Measurements from ENCODE around the gene SPC24. TPM values are rescaled to one million over a fixed set of nuclear protein-coding genes. Genes with fewer than 3 reads are reported as not detected.

SPC24 gene
- total and polyA plus RNA-seq, 2 of the 4 experiments (the other 2 are of a cell fraction): 12.2 to 97.5 TPM

DNA sequence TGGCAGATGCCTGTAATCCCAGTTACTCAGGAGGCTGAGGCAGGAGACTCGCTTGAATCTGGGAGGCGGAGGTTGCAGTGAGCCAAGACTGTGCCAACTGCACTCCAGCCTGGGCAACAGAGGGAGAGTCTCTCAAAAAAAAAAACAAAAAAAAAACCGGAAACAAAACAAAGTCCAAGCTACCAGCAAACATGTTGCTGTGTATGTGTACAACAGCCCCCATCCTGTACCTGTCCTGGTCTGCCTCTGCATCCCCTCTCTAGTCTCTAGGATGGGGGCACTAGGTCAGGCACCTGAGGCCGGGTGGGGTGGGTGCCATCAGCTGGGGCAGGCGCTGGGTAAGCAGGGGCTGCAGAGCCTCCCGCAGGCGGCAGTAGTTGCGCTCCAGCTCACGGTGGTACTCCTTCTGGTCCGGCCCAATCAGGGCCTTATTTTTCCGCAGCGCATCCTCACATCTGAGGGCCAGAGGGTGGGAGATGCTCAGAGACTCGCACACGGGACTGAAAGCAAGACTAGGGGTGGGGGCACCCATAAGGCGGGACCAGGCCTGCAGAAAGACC is 44.5 kb upstream of the SPC24 start:
- Histone ChIP-seq H3K9me3 (ENCODE audit: control insufficient read depth, insufficient read depth, low read length) (no peaks in the 10 kb centered on the region), H3K9ac (ENCODE audit: low read depth, low read length) (no peak overlapping the region), H3K79me1 (ENCODE audit: low read depth in 1 of 2, low read length in 2 of 2) (peaks cover 24 to 43% of the 10 kb centered on the region in 2 experiments), H2BK5ac (ENCODE audit: low read depth, low read length, poor library complexity, severe bottlenecking) (no peak overlapping the region), H2BK20ac (ENCODE audit: low read depth, low read length) (no peak overlapping the region), H4K20me1 (ENCODE audit: insufficient read depth, low read length) (peaks cover 5% of the 10 kb centered on the region; the same call in 1 of the 2 replicates), H3K9me1 (ENCODE audit: insufficient read depth, low read length) (peaks cover 16% of the 10 kb centered on the region), H3K27ac (ENCODE audit: insufficient read depth, low read length) (no peak overlapping the region), H3K56ac (ENCODE audit: extremely low read depth, insufficient read depth, low read length) (no peak overlapping the region), H3K18ac (ENCODE audit: low read depth, low read length) (no peak overlapping the region), H4K91ac (ENCODE audit: insufficient read depth, low read depth, low read length) (no peak overlapping the region), H4K5ac (ENCODE audit: low read depth, low read length) (no peak overlapping the region), H3K4me3 (ENCODE audit: insufficient read depth, low read depth, low read length) (no peak overlapping the region), H3K23ac (ENCODE audit: low read depth, low read length) (no peak overlapping the region), H4K8ac (ENCODE audit: low read depth in 2 of 2, low read length in 2 of 2) (no peak overlapping the region), H3K4me2 (ENCODE audit: low read depth, low read length) (no peak overlapping the region), H2AK5ac (ENCODE audit: low read depth, low read length) (no peak overlapping the region; the same call in 1 of the 2 replicates), H2BK120ac (ENCODE audit: low read depth, low read length) (no peak overlapping the region), H2AK9ac (replicated peaks; ENCODE audit: low read depth, low read length, poor library complexity) (no peak overlapping the region), H3K4me1 (ENCODE audit: control insufficient read depth, insufficient read depth, low read length) (peaks cover 20% of the 10 kb centered on the region), H3K4ac (ENCODE audit: low read depth, low read length) (no peak overlapping the region), H3K14ac (replicated peaks; ENCODE audit: low read depth, low read length) (no peak overlapping the region), H2AFZ (replicated peaks; ENCODE audit: low read length, poor library complexity) (no peak overlapping the region), H2BK15ac (ENCODE audit: low read depth, low read length) (no peak overlapping the region), H3K27me3 (ENCODE audit: control insufficient read depth, insufficient read depth, low read length) (no peaks in the 10 kb centered on the region), H3K36me3 (ENCODE audit: control insufficient read depth, insufficient read depth, low read length) (peaks cover 12% of the 10 kb centered on the region)
- in situ Hi-C loops (cut with MboI; ENCODE audit: low sequenced_read_pairs) (loop anchor here (5.0 to 10.0 kb wide), 3 partner anchors 68 to 263 kb away; no protein-coding TSS in a partner anchor), intact Hi-C loops (cut with micrococcal nuclease) (no loop called here), dilution Hi-C loops (cut with HindIII; ENCODE audit: low sequenced_read_pairs, unreplicated experiment) (no loop called here)
- BruUV-seq (replicated peaks): no TSS peak
- ATAC-seq (ENCODE audit: low read depth) (no peak), DNase-seq (no peak)
- no peak for TF ChIP-seq POLR2A (IDR thresholded peaks at IDR 0.05; ENCODE audit: low read depth, low read length)
- TF ChIP-seq CHD1 (IDR thresholded peaks at IDR 0.05; ENCODE audit: low read depth, low read length): no peak
- TF ChIP-seq SMC3 (IDR thresholded peaks at IDR 0.05; ENCODE audit: low read depth, low read length): no peak
- no peak for TF ChIP-seq CEBPB (IDR thresholded peaks at IDR 0.05; ENCODE audit: low read depth, low read length)
- TF ChIP-seq, protein P1, sequence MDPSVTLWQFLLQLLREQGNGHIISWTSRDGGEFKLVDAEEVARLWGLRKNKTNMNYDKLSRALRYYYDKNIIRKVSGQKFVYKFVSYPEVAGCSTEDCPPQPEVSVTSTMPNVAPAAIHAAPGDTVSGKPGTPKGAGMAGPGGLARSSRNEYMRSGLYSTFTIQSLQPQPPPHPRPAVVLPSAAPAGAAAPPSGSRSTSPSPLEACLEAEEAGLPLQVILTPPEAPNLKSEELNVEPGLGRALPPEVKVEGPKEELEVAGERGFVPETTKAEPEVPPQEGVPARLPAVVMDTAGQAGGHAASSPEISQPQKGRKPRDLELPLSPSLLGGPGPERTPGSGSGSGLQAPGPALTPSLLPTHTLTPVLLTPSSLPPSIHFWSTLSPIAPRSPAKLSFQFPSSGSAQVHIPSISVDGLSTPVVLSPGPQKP (IDR thresholded peaks at IDR 0.05; ENCODE audit: borderline replicate concordance, low read depth, low read length): no peak
- TF ChIP-seq BHLHE40 (IDR thresholded peaks at IDR 0.05; ENCODE audit: low read depth, low read length): no peak
- TF ChIP-seq, protein P2, sequence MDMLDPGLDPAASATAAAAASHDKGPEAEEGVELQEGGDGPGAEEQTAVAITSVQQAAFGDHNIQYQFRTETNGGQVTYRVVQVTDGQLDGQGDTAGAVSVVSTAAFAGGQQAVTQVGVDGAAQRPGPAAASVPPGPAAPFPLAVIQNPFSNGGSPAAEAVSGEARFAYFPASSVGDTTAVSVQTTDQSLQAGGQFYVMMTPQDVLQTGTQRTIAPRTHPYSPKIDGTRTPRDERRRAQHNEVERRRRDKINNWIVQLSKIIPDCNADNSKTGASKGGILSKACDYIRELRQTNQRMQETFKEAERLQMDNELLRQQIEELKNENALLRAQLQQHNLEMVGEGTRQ (IDR thresholded peaks at IDR 0.05; ENCODE audit: low read depth, low read length): no peak
- TF ChIP-seq RCOR1 (IDR thresholded peaks at IDR 0.05; ENCODE audit: insufficient replicate concordance, low read length): no peak
- TF ChIP-seq FOS (IDR thresholded peaks at IDR 0.05; ENCODE audit: low read depth, low read length): no peak
- no peak for TF ChIP-seq MAFK (IDR thresholded peaks at IDR 0.05; ENCODE audit: low read depth, low read length)
- no peak for TF ChIP-seq MXI1 (IDR thresholded peaks at IDR 0.05; ENCODE audit: borderline replicate concordance, low read depth, low read length)
- TF ChIP-seq, protein P3, sequence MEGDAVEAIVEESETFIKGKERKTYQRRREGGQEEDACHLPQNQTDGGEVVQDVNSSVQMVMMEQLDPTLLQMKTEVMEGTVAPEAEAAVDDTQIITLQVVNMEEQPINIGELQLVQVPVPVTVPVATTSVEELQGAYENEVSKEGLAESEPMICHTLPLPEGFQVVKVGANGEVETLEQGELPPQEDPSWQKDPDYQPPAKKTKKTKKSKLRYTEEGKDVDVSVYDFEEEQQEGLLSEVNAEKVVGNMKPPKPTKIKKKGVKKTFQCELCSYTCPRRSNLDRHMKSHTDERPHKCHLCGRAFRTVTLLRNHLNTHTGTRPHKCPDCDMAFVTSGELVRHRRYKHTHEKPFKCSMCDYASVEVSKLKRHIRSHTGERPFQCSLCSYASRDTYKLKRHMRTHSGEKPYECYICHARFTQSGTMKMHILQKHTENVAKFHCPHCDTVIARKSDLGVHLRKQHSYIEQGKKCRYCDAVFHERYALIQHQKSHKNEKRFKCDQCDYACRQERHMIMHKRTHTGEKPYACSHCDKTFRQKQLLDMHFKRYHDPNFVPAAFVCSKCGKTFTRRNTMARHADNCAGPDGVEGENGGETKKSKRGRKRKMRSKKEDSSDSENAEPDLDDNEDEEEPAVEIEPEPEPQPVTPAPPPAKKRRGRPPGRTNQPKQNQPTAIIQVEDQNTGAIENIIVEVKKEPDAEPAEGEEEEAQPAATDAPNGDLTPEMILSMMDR (conservative IDR thresholded peaks at IDR 0.05; ENCODE audit: low read depth, low read length): no peak
- ChIA-PET POLR2A (ENCODE audit: unreplicated experiment) (no interaction called here), CTCF (interaction anchor here (0.6 kb wide), 1 partner anchor 234 kb away, joined by 3 read pairs; no protein-coding TSS in a partner anchor)
- 79% methylated on average over 5 of the region's 15 CpGs; no CpG with 5 or more reads in 1 of the 2 experiments for WGBS, 2 experiments (ENCODE audit: extremely low coverage in 2 of 2, insufficient read length in 1 of 2)
